GM12892 (cell line): ENCODE data around the gene ZMYND8.

Source experiments
- POLR2A ChIP-seq: IDR thresholded peaks from 2 replicates; pipeline ENCODE4 v1.6.1; 2011; ENCODE audit warnings: low read depth, low read length, control low read depth
- POLR2AphosphoS5 ChIP-seq: IDR thresholded peaks from 2 replicates; pipeline ENCODE4 v1.6.1; 2011; ENCODE audit warnings: low read depth, low read length, control low read depth
- TAF1 ChIP-seq: IDR thresholded peaks from 2 replicates; pipeline ENCODE4 v1.6.1; 2011; ENCODE audit warnings: low read depth, mild to moderate bottlenecking, control low read depth, low read length, borderline replicate concordance

GRCh38 chr20:47373206-47373733 lies 16.8 kb upstream of the ZMYND8 start:
- TF ChIP-seq POLR2A (no peak), TAF1 (no peak), POLR2AphosphoS5 (no peak)
